GM19025 (cell line): ENCODE measurements around the gene DOK1.

Experiments used
- ATAC-seq: cut with Tn5 transposase; IDR thresholded peaks from one replicate; pipeline ENCODE4 v1.9.1; 2021; ENCODE audit warnings: mild to moderate bottlenecking, low read depth, moderate library complexity; ENCODE audit not compliant: unreplicated experiment

Gene DOK1

GRCh38 chr2:74553892-74554819, at the start of gene DOK1, which contains the start of gene LOXL3:
Gene DOK1 (plus strand): TSS chr2:74554720. CDS start chr2:74554755, 35 bp downstream.
Gene LOXL3 (minus strand): TSS chr2:74553942. CDS start chr2:74552634, 1,308 bp downstream.
- ATAC-seq: peak; percentile 51

GRCh38 chr2:74505448-74506246, 48.9 kb upstream of the DOK1 start:
- ATAC-seq: no peak

GRCh38 chr2:74507145-74507925, 47.2 kb upstream of the DOK1 start, which contains the start of gene PCGF1:
Gene PCGF1 (minus strand): TSS chr2:74507695. CDS start chr2:74507668, 27 bp downstream.
- ATAC-seq: peak; percentile 79

GRCh38 chr2:74507926-74508520, 46.5 kb upstream of the DOK1 start:
- no peak for ATAC-seq

GRCh38 chr2:74510272-74510671, 44.2 kb upstream of the DOK1 start:
- ATAC-seq: no peak

- ATAC-seq: no peak
These were observed 43.2 kb upstream of the DOK1 start for GRCh38 chr2:74511104-74511989.

- no peak for ATAC-seq
These were observed 41.5 kb upstream of the DOK1 start for GRCh38 chr2:74512744-74513604.

GRCh38 chr2:74513605-74514367, 40.7 kb upstream of the DOK1 start:
- no peak for ATAC-seq

GRCh38 chr2:74514368-74515270, 39.9 kb upstream of the DOK1 start, which contains the start of gene TLX2:
Gene TLX2 (plus strand): TSS chr2:74514450. CDS start chr2:74514807, 357 bp downstream.
- ATAC-seq: no peak

GRCh38 chr2:74515271-74515980, 39.1 kb upstream of the DOK1 start:
- peak; percentile 13 for ATAC-seq

- peak; percentile 75 for ATAC-seq
These were observed 38.4 kb upstream of the DOK1 start for GRCh38 chr2:74515981-74516633.

- no peak for ATAC-seq
These were observed 37.9 kb upstream of the DOK1 start for GRCh38 chr2:74516650-74517049.

GRCh38 chr2:74522516-74522915, 32.0 kb upstream of the DOK1 start:
- no peak for ATAC-seq

GRCh38 chr2:74524005-74524404, 30.5 kb upstream of the DOK1 start:
- ATAC-seq: no peak
